ENCODE data around the gene BAHCC1.

DNA sequence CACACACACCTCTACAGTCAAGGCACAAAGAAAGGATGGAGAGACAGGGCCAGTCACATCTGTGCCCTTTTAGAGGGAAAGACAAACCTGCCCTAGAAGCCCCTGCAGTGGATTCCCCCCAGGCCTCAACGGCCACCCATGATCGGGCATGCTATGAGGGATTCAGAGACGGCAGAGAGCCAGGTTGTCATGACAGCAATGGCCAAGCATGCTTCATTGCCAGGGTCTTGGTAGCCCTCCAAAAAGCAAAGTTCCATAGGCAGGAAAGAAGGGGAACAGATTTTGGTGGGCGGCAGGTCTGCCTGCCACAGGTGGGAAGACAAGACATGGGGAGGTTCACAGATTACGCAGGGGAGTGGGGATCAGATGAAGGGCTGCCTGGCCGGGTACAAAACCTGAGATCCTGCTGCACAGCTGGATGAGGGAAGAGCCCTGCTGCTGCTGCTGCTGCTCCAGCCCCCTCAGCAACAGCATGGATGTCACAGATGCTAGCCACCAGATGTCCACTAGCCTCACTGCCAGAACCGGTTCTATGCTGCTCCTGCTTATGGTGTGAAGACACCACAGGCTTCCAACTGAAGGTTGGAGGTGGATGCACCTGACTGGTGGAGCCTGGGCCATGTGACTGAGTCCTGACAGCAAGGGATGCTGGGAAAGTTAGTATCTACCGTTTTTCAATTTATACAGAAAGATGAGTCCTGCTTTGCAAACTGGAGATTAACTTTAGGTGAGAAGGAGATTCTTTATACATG lies 99.5 kb downstream of the BAHCC1 start:
- TF ChIP-seq POLR2A (IDR thresholded peaks at IDR 0.05; ENCODE audit: low read length) (no peak), GATA1 (IDR thresholded peaks at IDR 0.05; ENCODE audit: low read depth, low read length) (no peak)
